HG03039 (cell line): ENCODE measurements around the gene ACSM3.
"Not testable (repeated sequence)": the region's sequence is repeated elsewhere in the genome, so short reads cannot be mapped to it uniquely, and the experiment has no call there.

Source experiments
- ATAC-seq: cut with Tn5 transposase; IDR thresholded peaks from one replicate; pipeline ENCODE4 v1.9.1; 2021; ENCODE audit warnings: mild to moderate bottlenecking, moderate library complexity; ENCODE audit not compliant: unreplicated experiment

ACSM3 gene

GRCh38 chr16:20755799-20756198 lies 8.0 kb upstream of the ACSM3 start:
- ATAC-seq, result not testable (repeated sequence)

DNA sequence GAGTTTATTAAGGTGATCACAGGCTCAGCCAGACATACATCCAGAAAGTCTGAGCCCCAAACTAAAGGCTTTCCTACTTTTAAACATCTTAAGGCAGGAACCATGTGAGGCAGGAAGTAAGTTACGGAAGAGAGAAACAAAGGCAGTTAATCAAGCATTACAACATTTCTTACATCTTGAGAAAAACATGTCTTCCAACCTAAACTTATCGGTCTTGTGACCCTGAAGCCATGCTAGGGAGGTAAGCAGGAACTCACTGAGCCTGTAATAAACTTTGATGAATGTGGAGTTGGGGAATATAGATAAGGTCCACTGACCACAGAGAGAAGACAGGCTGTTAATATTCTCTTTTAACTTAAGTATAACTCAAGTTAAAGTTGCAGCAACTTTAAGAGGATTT lies 3.5 kb upstream of the ACSM3 start:
- ATAC-seq, result no peak

DNA sequence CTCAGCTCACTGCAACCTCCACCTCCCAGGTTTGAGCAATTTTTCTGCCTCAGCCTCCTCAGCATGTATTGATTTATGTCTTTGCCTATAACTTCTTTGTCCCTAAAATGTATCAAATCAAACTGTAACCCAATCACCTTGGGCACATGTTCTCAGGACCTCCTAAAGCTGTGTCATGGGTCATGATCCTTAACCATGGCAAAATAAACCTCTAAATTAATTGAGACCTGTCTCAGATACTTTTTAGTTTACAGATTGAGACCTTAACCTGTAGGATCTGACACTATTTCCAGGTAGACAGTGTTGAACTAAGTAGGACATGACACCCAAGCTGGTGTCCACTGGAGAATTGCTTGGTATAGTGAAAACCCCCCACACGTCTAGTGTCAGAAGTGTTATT lies 2.6 kb upstream of the ACSM3 start:
- no peak for ATAC-seq

- ATAC-seq, result no peak
Measured at GRCh38 chr16:20762404-20763123, 1.2 kb upstream of the ACSM3 start.

DNA sequence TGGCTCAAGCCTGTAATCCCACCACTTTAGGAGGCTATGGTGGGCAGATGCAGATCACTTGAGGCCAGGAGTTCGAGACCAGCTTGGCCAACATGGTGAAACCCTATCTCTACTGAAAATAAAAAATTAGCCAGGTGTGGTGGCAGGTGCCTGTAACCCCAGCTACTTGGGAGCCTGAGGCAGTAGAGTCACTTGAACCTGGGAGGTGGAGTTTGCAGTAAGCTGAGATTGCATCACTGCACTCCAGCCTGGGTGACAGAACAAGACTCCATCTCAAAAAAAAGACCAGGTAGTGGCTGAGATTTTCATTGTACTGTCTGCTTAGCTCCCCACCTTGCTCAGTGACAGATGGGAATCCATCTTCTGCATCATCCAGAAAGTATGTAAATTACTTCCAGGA lies 634 bp downstream of the ACSM3 start:
- ATAC-seq, result not testable (repeated sequence)

DNA sequence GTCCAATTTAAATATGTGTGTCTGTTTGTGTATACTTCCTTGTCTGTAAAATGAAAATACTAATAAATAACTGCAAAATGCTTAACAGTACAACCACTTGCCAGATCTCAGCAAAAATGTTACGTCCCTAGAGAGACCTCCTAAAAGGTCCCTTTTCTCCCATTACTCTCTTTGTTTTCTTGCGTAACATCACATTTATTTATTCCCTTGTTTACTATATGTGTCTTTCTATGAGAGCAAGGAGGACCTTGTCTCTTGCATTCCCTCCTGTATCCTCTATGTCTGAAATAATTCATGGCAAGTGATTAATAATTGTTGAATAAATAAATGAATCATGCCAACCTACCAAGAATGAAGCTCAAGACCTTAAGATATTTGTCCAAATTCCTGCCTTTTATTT lies 1.9 kb downstream of the ACSM3 start:
- no peak for ATAC-seq

GRCh38 chr16:20766294-20766693 lies 2.5 kb downstream of the ACSM3 start:
- ATAC-seq, result no peak

- no peak for ATAC-seq
Measured at GRCh38 chr16:20767577-20767976, 3.8 kb downstream of the ACSM3 start.

DNA sequence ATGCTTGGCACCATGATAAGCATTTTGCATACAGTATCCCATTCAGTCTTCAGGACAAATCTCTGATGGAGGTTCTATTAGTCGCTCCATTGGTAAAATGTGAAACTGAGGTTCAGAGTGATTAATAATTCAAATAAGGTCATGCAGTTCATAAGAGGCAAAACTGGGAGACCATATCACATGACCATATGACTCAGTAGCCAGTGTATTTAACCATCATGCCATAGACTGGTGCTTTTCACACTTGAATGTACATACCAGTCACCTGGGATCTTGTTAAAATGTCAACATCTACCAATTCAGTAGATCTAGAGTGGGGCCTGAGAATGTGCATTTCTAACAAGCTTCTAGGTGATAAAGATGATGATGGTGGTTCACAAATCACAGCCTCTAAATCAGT lies 4.3 kb downstream of the ACSM3 start:
- ATAC-seq, result no peak

DNA sequence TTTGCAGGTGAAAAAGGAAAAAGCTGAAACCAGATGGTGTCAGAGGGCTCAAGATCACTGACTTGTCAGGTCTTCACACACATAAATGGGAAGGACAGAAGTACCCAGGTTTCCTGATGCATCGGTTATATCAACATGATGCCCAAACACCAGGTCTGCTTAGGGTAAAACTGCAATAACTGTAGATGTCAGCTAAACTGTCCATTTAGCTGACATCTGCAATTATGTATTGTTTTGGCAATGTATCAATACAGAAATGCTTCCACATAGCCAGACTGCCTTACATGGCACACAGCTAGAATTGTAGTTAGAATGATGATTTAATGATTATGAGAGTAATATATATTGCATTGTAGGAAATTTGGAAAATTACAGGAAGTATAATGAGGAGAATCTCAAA lies 5.0 kb downstream of the ACSM3 start:
- ATAC-seq, result no peak

GRCh38 chr16:20773679-20774078 lies 9.9 kb downstream of the ACSM3 start:
- ATAC-seq, result no peak

- ATAC-seq, result no peak
Measured at GRCh38 chr16:20774703-20775362, 11.0 kb downstream of the ACSM3 start.

- no peak for ATAC-seq
Measured at GRCh38 chr16:20781697-20782096, 17.9 kb downstream of the ACSM3 start.

GRCh38 chr16:20782470-20782869 lies 18.7 kb downstream of the ACSM3 start:
- ATAC-seq, result no peak

DNA sequence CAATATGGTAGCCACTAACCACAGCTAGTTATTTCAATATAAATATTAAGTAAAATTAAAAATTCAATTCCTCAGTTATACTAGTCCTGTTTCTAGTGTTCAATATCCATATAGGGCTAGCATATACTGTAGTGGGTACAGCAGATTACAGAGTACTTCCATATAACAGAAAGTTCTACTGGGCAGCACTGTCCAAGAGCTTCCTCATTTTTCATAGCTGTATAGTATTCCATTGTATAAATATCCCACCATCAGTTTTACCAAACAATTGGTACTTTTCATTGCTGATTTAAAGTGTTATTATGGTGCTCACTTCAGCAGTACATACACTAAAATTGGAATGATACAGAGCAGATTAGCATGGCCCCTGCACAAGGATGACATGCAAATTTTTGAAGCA lies 20.4 kb downstream of the ACSM3 start:
- no peak for ATAC-seq

DNA sequence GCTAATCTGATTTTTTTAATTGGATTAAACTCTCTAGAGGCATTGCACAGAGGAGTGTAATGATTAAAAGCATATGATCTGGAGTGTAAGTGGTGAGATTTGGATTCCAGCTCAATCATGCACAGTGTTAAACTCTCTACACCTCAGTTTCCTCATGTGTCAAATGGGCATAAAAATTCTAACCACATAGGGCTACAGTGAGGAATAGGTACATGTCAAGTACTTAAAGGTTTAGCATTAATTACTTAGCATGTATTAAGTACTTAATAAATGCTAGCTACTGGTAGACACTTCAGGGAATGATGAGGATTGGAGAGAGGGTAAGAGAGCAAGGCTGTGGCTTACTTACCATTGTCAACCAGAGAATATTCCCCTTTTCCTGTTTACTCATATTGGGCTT lies 25.3 kb downstream of the ACSM3 start:
- ATAC-seq, result no peak

DNA sequence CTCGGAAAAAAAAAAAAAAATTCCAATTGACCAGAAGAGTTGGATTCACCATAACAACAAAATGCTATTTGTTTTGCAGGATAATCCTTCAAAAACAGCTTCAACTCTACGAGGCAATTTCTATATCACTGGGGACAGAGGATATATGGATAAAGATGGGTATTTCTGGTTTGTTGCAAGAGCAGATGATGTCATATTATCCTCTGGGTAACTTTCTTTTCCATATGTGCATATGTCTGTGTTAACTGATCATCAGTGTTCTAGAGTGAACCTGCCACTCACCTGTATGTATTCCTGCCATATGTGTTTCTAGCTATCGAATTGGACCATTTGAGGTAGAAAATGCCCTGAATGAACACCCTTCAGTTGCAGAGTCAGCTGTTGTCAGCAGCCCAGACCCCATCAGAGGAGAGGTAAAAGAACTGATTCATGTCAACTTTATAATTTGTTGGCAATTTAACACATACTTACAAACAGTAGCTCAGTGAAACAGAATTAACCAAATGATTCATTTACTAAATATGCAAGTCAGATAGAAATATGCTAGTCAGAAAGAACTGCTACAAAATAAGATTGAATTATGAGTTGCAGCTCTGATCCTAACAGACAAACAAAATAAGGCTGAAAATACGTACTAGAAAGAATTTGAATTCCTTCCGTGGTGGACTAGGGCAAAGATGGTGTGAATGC lies 28.3 kb downstream of the ACSM3 start:
- no peak for ATAC-seq

- no peak for ATAC-seq
Measured at GRCh38 chr16:20798364-20798763, 34.5 kb downstream of the ACSM3 start.

- ATAC-seq, result no peak
Measured at GRCh38 chr16:20799599-20799998, 35.8 kb downstream of the ACSM3 start.

- ATAC-seq, result no peak
Measured at GRCh38 chr16:20801278-20801677, 37.5 kb downstream of the ACSM3 start.

DNA sequence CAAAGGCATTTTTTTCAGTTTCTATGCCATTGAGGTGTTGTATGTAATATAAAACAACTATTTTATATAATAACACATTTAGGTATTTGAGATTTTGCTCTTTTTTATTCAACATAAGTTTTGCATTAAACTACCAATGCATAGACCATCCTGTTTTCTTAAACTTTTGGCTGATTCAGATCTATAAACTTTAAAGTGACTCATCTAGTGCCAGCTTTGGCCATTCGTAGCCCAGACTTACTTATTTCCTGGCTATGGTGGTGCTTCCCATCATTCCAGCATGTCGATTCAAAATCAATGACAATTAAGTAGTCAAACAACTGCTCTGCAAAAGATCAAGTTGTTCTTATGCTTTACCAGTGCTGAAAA lies 39.4 kb downstream of the ACSM3 start:
- ATAC-seq, result no peak

DNA sequence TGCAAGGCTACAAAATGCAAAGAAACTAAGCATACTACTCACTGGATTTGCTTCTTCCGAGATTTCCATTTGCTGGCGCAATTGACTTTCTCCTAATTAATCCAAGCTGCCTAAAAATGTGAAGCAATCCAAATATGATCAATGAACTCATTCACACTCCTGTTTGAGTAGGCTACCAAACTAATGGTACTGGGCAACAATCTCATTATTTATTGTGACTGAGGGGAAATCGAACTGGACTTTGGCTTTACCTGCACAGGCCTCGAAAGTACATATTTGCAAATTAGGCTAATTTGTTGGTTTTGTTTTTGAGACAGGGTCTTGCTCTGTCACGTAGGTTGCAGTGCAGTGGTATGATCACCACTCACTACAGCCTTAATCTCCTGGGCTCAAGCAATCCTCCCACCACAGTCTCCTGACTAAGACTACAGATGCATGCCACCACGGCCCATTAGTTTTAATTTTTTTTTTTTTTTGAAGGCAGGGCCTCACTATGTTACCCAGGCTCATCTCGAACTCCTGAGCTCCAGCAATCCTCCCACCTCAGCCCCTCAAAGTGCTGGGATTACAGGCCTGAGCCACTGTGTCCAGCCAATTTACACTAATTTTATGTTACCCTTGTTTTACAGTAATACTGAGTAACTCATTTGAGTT lies 39.9 kb downstream of the ACSM3 start:
- ATAC-seq, result no peak
